ENCODE data around the gene CNGB1. TPM values are rescaled to one million over a fixed set of nuclear protein-coding genes. Genes with fewer than 3 reads are reported as not detected.

The CNGB1 gene
- total RNA-seq, 3 donors from 2014 or later (not counting 1 experiment from before 2014, with no cell fraction given) = not detected

GRCh38 chr16:57844416-57845030, 126.4 kb downstream of the CNGB1 start:
- H3K4me1 Mint-ChIP-seq = peaks cover 4 to 8% of the 10 kb centered on the region in 2 donors
- H3K4me3 ChIP-seq (ENCODE audit: low read length) = no peak overlapping the region
- no peaks in the 10 kb centered on the region for H3K27me3 ChIP-seq (ENCODE audit: control insufficient read depth, insufficient read depth, low read length)
- no peak for TF ChIP-seq CTCF (IDR thresholded peaks at IDR 0.05)
- WGBS (ENCODE audit: insufficient coverage) = 89% methylated on average over 9 of the region's 10 CpGs
- no peaks in the 10 kb centered on the region for H3K9me3 ChIP-seq (ENCODE audit: control insufficient read depth, insufficient read depth, low read length)
- no peaks in the 10 kb centered on the region for H3K36me3 Mint-ChIP-seq
- DNase-seq = no peak
- H3K27ac ChIP-seq (ENCODE audit: low read length) = no peak overlapping the region
- no peaks in the 10 kb centered on the region for H3K9me3 Mint-ChIP-seq
- H3K27ac Mint-ChIP-seq = no peak overlapping the region
- no peaks in the 10 kb centered on the region for H3K4me1 ChIP-seq (ENCODE audit: control insufficient read depth, insufficient read depth, low read length)
- no peaks in the 10 kb centered on the region for H3K36me3 ChIP-seq (ENCODE audit: control insufficient read depth, insufficient read depth, low read length)
- intact Hi-C loops (cut with micrococcal nuclease) = no loop called here
- ATAC-seq = no peak
- no peak overlapping the region for H3K4me3 Mint-ChIP-seq
- H3K27me3 Mint-ChIP-seq (ENCODE audit: low read depth in 2 of 2) = peaks cover 0 to 3% of the 10 kb centered on the region in 2 donors

GRCh38 chr16:57843400-57843799, 127.5 kb downstream of the CNGB1 start:
- no peaks in the 10 kb centered on the region for H3K36me3 Mint-ChIP-seq
- H3K27me3 Mint-ChIP-seq (ENCODE audit: low read depth in 2 of 2) = peaks cover 0 to 3% of the 10 kb centered on the region in 2 donors
- TF ChIP-seq CTCF (IDR thresholded peaks at IDR 0.05) = no peak
- H3K36me3 ChIP-seq (ENCODE audit: control insufficient read depth, insufficient read depth, low read length) = no peaks in the 10 kb centered on the region
- H3K4me1 ChIP-seq (ENCODE audit: control insufficient read depth, insufficient read depth, low read length) = no peaks in the 10 kb centered on the region
- H3K4me3 ChIP-seq (ENCODE audit: low read length) = no peak overlapping the region
- no peak overlapping the region for H3K27ac ChIP-seq (ENCODE audit: low read length)
- intact Hi-C loops (cut with micrococcal nuclease) = no loop called here
- no peaks in the 10 kb centered on the region for H3K9me3 ChIP-seq (ENCODE audit: control insufficient read depth, insufficient read depth, low read length)
- no peak overlapping the region for H3K4me3 Mint-ChIP-seq
- H3K4me1 Mint-ChIP-seq = peaks cover 4 to 8% of the 10 kb centered on the region in 2 donors
- no peaks in the 10 kb centered on the region for H3K27me3 ChIP-seq (ENCODE audit: control insufficient read depth, insufficient read depth, low read length)
- DNase-seq (no peak), ATAC-seq (no peak)
- no peak overlapping the region for H3K27ac Mint-ChIP-seq
- WGBS (ENCODE audit: insufficient coverage) = 92% methylated on average over 1 of the region's 1 CpG
- H3K9me3 Mint-ChIP-seq = no peaks in the 10 kb centered on the region

- Histone ChIP-seq H3K4me3 (ENCODE audit: low read length) (no peak overlapping the region), H3K27ac (ENCODE audit: low read length) (no peak overlapping the region), H3K4me1 (ENCODE audit: control insufficient read depth, insufficient read depth, low read length) (no peaks in the 10 kb centered on the region), H3K9me3 (ENCODE audit: control insufficient read depth, insufficient read depth, low read length) (no peaks in the 10 kb centered on the region), H3K27me3 (ENCODE audit: control insufficient read depth, insufficient read depth, low read length) (no peaks in the 10 kb centered on the region), H3K36me3 (ENCODE audit: control insufficient read depth, insufficient read depth, low read length) (no peaks in the 10 kb centered on the region)
- Mint-ChIP-seq H3K27me3 (ENCODE audit: low read depth in 2 of 2) (peaks cover 0 to 3% of the 10 kb centered on the region in 2 donors), H3K9me3 (no peaks in the 10 kb centered on the region), H3K4me3 (no peak overlapping the region), H3K4me1 (peaks cover 4 to 8% of the 10 kb centered on the region in 2 donors), H3K36me3 (no peaks in the 10 kb centered on the region), H3K27ac (no peak overlapping the region)
- no peak for DNase-seq
- ATAC-seq = no peak
- TF ChIP-seq CTCF (IDR thresholded peaks at IDR 0.05) = no peak
- WGBS (ENCODE audit: insufficient coverage) = 97% methylated on average over 5 of the region's 5 CpGs
- intact Hi-C loops (cut with micrococcal nuclease) = no loop called here
These were observed 128.3 kb downstream of the CNGB1 start for GRCh38 chr16:57842601-57843000.

GRCh38 chr16:57840833-57841232, 130.1 kb downstream of the CNGB1 start:
- no peaks in the 10 kb centered on the region for H3K27me3 ChIP-seq (ENCODE audit: control insufficient read depth, insufficient read depth, low read length)
- Mint-ChIP-seq H3K27ac (no peak overlapping the region), H3K27me3 (ENCODE audit: low read depth in 2 of 2) (no peaks in the 10 kb centered on the region), H3K4me3 (no peak overlapping the region), H3K9me3 (no peaks in the 10 kb centered on the region), H3K36me3 (no peaks in the 10 kb centered on the region), H3K4me1 (peaks cover 4 to 6% of the 10 kb centered on the region in 2 donors)
- no peaks in the 10 kb centered on the region for H3K9me3 ChIP-seq (ENCODE audit: control insufficient read depth, insufficient read depth, low read length)
- no peak for ATAC-seq
- intact Hi-C loops (cut with micrococcal nuclease) = no loop called here
- no peak for TF ChIP-seq CTCF (IDR thresholded peaks at IDR 0.05)
- no peak overlapping the region for H3K4me3 ChIP-seq (ENCODE audit: low read length)
- no peak for DNase-seq
- H3K4me1 ChIP-seq (ENCODE audit: control insufficient read depth, insufficient read depth, low read length) = no peaks in the 10 kb centered on the region
- H3K27ac ChIP-seq (ENCODE audit: low read length) = no peak overlapping the region
- WGBS (ENCODE audit: insufficient coverage) = 92% methylated on average over 8 of the region's 8 CpGs
- no peaks in the 10 kb centered on the region for H3K36me3 ChIP-seq (ENCODE audit: control insufficient read depth, insufficient read depth, low read length)

Measured in natural killer cell (primary cell).